HG03280 (cell line): ENCODE results near the gene CCDC141.

Source experiments
- ATAC-seq: cut with Tn5 transposase; IDR thresholded peaks from one replicate; pipeline ENCODE4 v1.9.1; 2021; ENCODE audit warnings: mild to moderate bottlenecking, moderate library complexity; ENCODE audit not compliant: unreplicated experiment

CCDC141 gene

GRCh38 chr2:178787934-178788333 lies 262.0 kb downstream of the CCDC141 start:
- ATAC-seq: no peak

GRCh38 chr2:178787155-178787554 lies 262.8 kb downstream of the CCDC141 start:
- no peak for ATAC-seq

GRCh38 chr2:178783889-178784288 lies 266.0 kb downstream of the CCDC141 start:
- no peak for ATAC-seq

DNA sequence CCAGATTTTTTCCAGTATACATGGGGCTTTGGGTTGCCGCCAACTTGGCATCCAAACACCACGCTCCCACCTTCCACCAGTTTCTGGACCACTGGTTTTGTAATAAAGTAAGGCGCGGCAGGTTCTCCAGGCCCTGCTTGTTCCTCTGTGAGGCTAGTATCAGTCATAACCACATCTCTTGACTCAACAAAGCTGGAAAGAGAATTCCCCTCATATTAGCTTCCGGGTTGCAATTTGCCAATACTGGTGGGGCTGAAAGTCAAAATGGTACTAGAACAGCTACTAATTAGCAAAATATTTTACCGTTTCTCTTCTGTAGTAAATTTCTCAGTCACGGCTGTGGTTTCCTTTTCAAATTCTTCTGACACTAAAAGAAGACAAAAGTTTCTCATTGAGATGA lies 267.7 kb downstream of the CCDC141 start:
- no peak for ATAC-seq
